Fibroblast of skin of back (primary cell): ENCODE results near the gene GCG.

Experiments
- DNase-seq: peaks from one replicate; pipeline ENCODE4 v3.0.0-alpha.2; 2013

The GCG gene

DNA sequence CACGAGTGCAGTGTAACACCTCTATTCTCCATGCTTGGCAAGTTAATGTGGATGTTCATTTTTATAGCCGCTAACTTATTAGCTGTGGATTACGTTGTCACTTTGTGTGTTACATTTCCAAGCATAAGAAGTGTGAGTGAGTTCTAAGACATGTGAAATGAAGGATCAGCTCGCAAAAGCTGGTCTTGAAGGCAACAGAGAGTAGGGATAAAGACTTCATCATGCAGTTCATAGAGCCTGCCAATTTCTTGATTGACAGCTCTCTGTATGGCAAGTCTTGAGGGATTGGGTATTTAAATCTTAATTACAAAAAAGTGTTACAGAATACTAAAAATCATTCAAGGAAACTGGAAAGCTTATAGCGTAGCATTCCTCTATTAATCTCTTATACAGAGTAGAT lies 52.2 kb downstream of the GCG start:
- DNase-seq, result no peak
